Activated CD4-positive, alpha-beta memory T cell treated with anti-CD3 and anti-CD28 coated beads, Interleukin-2, amount 10 ng/mL, durations not matched to agents 7 days and 5 days (primary cell): ENCODE data around the gene EYA2. TPM values are rescaled to one million over a fixed set of nuclear protein-coding genes. Genes with fewer than 3 reads are reported as not detected.
"Not testable (repeated sequence)": the region's sequence is repeated elsewhere in the genome, so short reads cannot be mapped to it uniquely, and the experiment has no call there.

ENCODE experiments used
- CTCF ChIA-PET: fragments of 350-600 bp; sonication (Branson Sonifier 250); formaldehyde crosslinking; loops from one replicate; lab custom pipeline; 2021; ENCODE audit warnings: antibody characterized with exemption, inconsistent platforms; lab: Charles Lee
- POLR2A ChIA-PET: fragments of 350-600 bp; sonication (Branson Sonifier 250); formaldehyde crosslinking; loops from one replicate; lab custom pipeline; 2021; ENCODE audit warnings: antibody characterized with exemption; lab: Charles Lee
- DNase-seq: peaks from one replicate; pipeline ENCODE4 v3.0.0-alpha.2; 2020
- H3K27ac Mint-ChIP-seq: one replicate; pipeline ENCODE4 v1.8.0; 2021; ENCODE audit warnings: mild to moderate bottlenecking, mixed read lengths
- H3K27me3 Mint-ChIP-seq: one replicate; pipeline ENCODE4 v1.8.0; 2021; ENCODE audit warnings: mixed read lengths
- H3K36me3 Mint-ChIP-seq: one replicate; pipeline ENCODE4 v1.8.0; 2021; ENCODE audit warnings: low read depth, mixed read lengths
- H3K4me1 Mint-ChIP-seq: one replicate; pipeline ENCODE4 v1.8.0; 2021; ENCODE audit warnings: mixed read lengths
- H3K4me3 Mint-ChIP-seq: one replicate; pipeline ENCODE4 v1.8.0; 2021; ENCODE audit warnings: mild to moderate bottlenecking, mixed read lengths
- H3K9me3 Mint-ChIP-seq: one replicate; pipeline ENCODE4 v1.8.0; 2021; ENCODE audit warnings: mixed read lengths
- total RNA-seq, 2 experiments: library from RNA; stranded (reverse); gene quantifications; one replicate each; pipeline ENCODE4 v1.2.3, GENCODE V29; 2021

Gene EYA2
- total RNA-seq, 2 experiments from 2014 or later = 0.15 to 0.28 TPM

GRCh38 chr20:46900826-46901225 lies 6.2 kb downstream of the EYA2 start:
- Mint-ChIP-seq H3K27me3 (peaks cover 58% of the 10 kb centered on the region), H3K36me3 (no peaks in the 10 kb centered on the region)

GRCh38 chr20:46901638-46902037 lies 7.0 kb downstream of the EYA2 start:
- no peaks in the 10 kb centered on the region for H3K9me3 Mint-ChIP-seq
- CTCF ChIA-PET = no interaction called here

More at GRCh38 chr20:46900826-46901225, 6.2 kb downstream of the EYA2 start:
- no peak for DNase-seq
- no peaks in the 10 kb centered on the region for H3K4me1 Mint-ChIP-seq
- CTCF ChIA-PET = no interaction called here
- no peak overlapping the region for H3K4me3 Mint-ChIP-seq
- H3K9me3 Mint-ChIP-seq = no peaks in the 10 kb centered on the region
- POLR2A ChIA-PET = no interaction called here
- no peak overlapping the region for H3K27ac Mint-ChIP-seq

DNA sequence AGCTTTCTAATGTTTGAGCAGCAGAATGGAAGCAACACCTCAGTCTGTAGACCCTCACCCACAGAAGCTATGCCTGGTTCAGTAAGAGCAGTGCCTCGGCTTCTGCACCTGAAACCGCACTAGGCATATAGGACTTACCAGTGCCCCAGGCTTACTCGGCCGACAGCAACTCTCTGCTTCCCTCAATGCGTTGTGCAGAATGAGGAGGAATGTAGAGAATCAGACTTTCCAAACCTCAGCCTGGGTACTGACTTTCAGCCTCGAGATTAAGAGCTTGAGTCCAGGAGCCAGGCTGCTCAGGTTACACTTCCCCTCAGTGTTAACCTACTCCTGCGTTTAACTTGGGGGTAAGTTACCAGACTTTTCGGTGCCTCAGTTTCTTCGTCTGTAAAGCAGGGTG lies 8.6 kb downstream of the EYA2 start:
- ChIA-PET CTCF (no interaction called here), POLR2A (no interaction called here)
- Mint-ChIP-seq H3K27ac (no peak overlapping the region), H3K4me1 (no peaks in the 10 kb centered on the region), H3K27me3 (peaks cover 39% of the 10 kb centered on the region), H3K4me3 (no peak overlapping the region), H3K9me3 (no peaks in the 10 kb centered on the region), H3K36me3 (no peaks in the 10 kb centered on the region)
- no peak for DNase-seq

More at GRCh38 chr20:46901638-46902037, 7.0 kb downstream of the EYA2 start:
- H3K27ac Mint-ChIP-seq = no peak overlapping the region
- POLR2A ChIA-PET = no interaction called here
- DNase-seq = no peak
- no peak overlapping the region for H3K4me3 Mint-ChIP-seq
- H3K4me1 Mint-ChIP-seq = no peaks in the 10 kb centered on the region
- H3K36me3 Mint-ChIP-seq = no peaks in the 10 kb centered on the region
- H3K27me3 Mint-ChIP-seq = peaks cover 51% of the 10 kb centered on the region

DNA sequence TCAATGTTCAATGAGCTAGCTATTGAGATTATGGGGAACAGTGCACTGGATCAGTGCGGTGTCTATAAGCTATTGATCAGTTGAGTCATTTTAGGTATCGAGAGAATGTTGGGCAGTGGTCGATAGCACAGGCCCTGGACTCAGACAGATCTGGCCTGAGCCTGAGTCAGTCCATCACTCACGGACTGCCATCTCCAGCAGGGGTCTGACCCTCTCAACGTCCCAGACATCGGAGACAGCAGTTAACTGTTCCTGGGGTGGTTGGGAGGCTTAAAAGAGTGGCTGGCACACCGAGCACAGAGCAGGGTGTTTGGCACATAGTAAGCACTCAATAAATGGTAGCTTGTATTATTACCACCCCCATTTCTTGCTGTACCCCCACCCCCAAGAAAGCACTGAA lies 9.3 kb downstream of the EYA2 start:
- Mint-ChIP-seq H3K36me3 (no peaks in the 10 kb centered on the region), H3K27ac (no peak overlapping the region), H3K27me3 (peaks cover 33% of the 10 kb centered on the region), H3K4me3 (no peak overlapping the region), H3K9me3 (no peaks in the 10 kb centered on the region), H3K4me1 (no peaks in the 10 kb centered on the region)
- DNase-seq = no peak
- CTCF ChIA-PET = no interaction called here
- POLR2A ChIA-PET = no interaction called here

GRCh38 chr20:46905364-46906125 lies 10.9 kb downstream of the EYA2 start:
- Mint-ChIP-seq H3K9me3 (no peaks in the 10 kb centered on the region), H3K36me3 (no peaks in the 10 kb centered on the region)

DNA sequence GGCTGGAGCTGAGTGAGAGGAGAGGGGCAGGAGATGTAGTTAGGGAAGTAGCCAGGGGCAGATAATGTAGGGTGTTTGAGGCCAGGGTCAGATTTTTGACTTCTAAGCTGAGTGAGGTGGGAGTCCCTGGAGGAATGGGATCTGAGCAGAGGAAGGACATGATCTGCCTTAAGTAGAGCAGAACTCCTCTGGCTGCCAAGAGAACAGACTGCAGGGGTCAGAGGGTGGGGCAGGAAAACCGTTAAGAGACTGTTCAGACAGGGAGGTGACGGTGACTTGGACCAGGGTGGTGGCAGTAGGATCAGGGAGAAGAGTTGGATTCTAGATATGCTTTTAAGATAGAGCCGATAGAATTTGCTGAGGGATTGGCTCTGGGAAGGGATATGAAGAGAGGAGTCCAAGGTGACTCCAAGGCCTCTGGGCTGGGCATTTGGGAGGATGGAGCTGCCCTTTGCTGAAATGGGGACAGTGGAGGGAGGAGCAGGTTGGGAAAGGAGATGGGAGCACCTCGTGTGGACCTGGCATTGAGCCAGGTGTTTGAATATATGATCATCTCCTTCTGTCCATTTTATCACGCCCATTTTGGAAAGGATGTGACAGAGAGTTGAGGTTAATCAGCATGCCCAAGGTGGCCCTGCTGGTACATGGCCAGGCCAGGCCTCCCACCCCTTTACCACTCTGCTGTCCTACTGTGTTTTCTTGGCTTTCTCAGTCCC lies 18.8 kb downstream of the EYA2 start:
- ChIA-PET CTCF (interaction anchor here (1.0 kb wide), 1 partner anchor 283 kb away, joined by 3 read pairs; no protein-coding TSS in a partner anchor), POLR2A (no interaction called here)
- peaks cover 20% of the 10 kb centered on the region for H3K27me3 Mint-ChIP-seq
- H3K27ac Mint-ChIP-seq = no peak overlapping the region
- no peaks in the 10 kb centered on the region for H3K9me3 Mint-ChIP-seq
- no peak for DNase-seq
- H3K36me3 Mint-ChIP-seq = no peaks in the 10 kb centered on the region
- no peaks in the 10 kb centered on the region for H3K4me1 Mint-ChIP-seq
- no peak overlapping the region for H3K4me3 Mint-ChIP-seq

More at GRCh38 chr20:46905364-46906125, 10.9 kb downstream of the EYA2 start:
- Mint-ChIP-seq H3K4me3 (no peak overlapping the region), H3K27me3 (peaks cover 24% of the 10 kb centered on the region), H3K4me1 (no peaks in the 10 kb centered on the region), H3K27ac (no peak overlapping the region)
- CTCF ChIA-PET = no interaction called here
- POLR2A ChIA-PET = no interaction called here
- DNase-seq = no peak

DNA sequence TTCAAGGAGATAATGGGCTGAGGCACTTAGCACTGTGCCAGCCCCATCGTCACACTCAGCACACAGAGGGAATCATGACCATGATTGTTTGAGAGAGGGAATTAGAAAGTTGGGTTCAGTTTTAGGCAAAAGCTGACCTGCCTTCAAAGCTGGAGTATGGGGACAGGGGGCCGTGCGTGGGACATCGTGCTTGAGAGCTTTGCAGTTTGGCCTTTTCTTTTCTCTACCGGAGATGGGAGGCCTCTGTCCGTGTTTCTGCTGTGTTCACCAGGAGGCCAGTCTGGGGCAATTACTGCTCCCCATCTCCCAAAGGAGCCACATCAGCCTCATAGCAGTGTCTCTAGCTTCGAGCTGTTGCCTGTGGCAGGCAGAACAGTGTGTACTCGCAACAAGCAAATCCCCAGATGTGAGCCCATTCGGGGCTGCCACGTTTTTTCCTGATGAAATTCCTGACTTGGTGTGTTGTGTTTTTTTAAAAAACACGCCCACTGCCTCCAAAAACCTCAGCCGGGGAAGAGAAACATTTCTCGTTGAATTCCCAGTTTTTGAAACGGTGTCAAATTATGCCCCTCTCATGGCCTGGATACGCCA lies 20.2 kb downstream of the EYA2 start:
- H3K4me1 Mint-ChIP-seq = no peaks in the 10 kb centered on the region
- POLR2A ChIA-PET = no interaction called here
- no peak overlapping the region for H3K4me3 Mint-ChIP-seq
- H3K27me3 Mint-ChIP-seq = peaks cover 21% of the 10 kb centered on the region
- no peak for DNase-seq
- no peak overlapping the region for H3K27ac Mint-ChIP-seq
- no peaks in the 10 kb centered on the region for H3K36me3 Mint-ChIP-seq
- H3K9me3 Mint-ChIP-seq = no peaks in the 10 kb centered on the region
- CTCF ChIA-PET = no interaction called here

GRCh38 chr20:46915575-46916257 lies 21.1 kb downstream of the EYA2 start:
- CTCF ChIA-PET = no interaction called here

GRCh38 chr20:46916258-46916603 lies 21.6 kb downstream of the EYA2 start:
- Mint-ChIP-seq H3K4me1 (no peaks in the 10 kb centered on the region), H3K9me3 (no peaks in the 10 kb centered on the region), H3K36me3 (no peaks in the 10 kb centered on the region), H3K27me3 (peaks cover 16% of the 10 kb centered on the region), H3K27ac (no peak overlapping the region), H3K4me3 (no peak overlapping the region)
- ChIA-PET CTCF (no interaction called here), POLR2A (no interaction called here)
- no peak for DNase-seq

More at GRCh38 chr20:46915575-46916257, 21.1 kb downstream of the EYA2 start:
- Mint-ChIP-seq H3K4me3 (no peak overlapping the region), H3K27ac (no peak overlapping the region), H3K36me3 (no peaks in the 10 kb centered on the region), H3K4me1 (no peaks in the 10 kb centered on the region), H3K27me3 (peaks cover 19% of the 10 kb centered on the region), H3K9me3 (no peaks in the 10 kb centered on the region)
- POLR2A ChIA-PET = no interaction called here
- DNase-seq = no peak

- H3K9me3 Mint-ChIP-seq = no peaks in the 10 kb centered on the region
- CTCF ChIA-PET = no interaction called here
- H3K27ac Mint-ChIP-seq = no peak overlapping the region
- no peaks in the 10 kb centered on the region for H3K4me1 Mint-ChIP-seq
- no peaks in the 10 kb centered on the region for H3K36me3 Mint-ChIP-seq
- POLR2A ChIA-PET = no interaction called here
- DNase-seq = no peak
- peaks cover 15% of the 10 kb centered on the region for H3K27me3 Mint-ChIP-seq
- H3K4me3 Mint-ChIP-seq = no peak overlapping the region
Observed at GRCh38 chr20:46917155-46917554, 22.5 kb downstream of the EYA2 start.

DNA sequence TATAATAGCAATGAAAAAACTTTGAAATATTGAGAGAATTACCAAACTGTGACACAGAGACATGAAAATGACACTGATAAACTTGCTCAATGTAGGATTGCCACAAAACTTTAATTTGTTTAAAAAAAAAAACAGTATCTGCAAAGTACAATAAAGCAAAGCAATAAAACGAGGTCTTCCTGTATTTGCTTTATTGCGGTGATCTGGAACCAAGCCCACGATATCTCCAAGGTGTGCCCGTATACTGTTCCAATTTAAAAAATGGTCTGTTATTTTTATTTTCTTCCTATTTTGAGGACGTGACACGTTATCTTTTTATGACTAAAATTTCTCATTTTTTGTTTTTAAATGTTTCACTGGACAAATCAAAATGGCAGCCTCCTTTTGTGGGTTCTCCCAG lies 25.5 kb downstream of the EYA2 start:
- Mint-ChIP-seq H3K4me3 (no peak overlapping the region), H3K9me3 (no peaks in the 10 kb centered on the region), H3K4me1 (no peaks in the 10 kb centered on the region), H3K36me3 (no peaks in the 10 kb centered on the region), H3K27ac (no peak overlapping the region), H3K27me3 (peaks cover 28% of the 10 kb centered on the region)
- ChIA-PET POLR2A (no interaction called here), CTCF (no interaction called here)
- DNase-seq = no peak

DNA sequence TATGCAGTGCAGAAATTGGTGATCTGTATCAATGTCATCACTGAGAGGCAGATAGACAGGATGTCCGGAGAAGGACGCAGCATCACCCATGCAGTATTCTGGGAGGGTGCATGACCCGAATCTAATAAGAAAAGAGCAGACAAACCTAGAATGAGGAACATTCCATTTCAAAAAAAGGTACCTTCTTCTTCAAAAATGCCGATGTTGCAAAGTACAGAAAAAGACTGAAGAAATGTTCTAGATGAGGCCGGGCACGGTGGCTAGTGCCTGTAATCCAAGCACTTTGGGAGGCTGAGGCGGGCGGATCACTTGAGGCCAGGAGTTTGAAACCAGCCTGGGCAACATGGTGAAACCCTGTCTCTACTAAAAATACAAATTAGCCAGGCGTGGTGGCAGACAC lies 28.2 kb downstream of the EYA2 start:
- POLR2A ChIA-PET = not testable (repeated sequence)

GRCh38 chr20:46923550-46923949 lies 28.9 kb downstream of the EYA2 start:
- Mint-ChIP-seq H3K4me1 (no peaks in the 10 kb centered on the region), H3K36me3 (no peaks in the 10 kb centered on the region), H3K27me3 (peaks cover 26% of the 10 kb centered on the region), H3K27ac (no peak overlapping the region), H3K9me3 (no peaks in the 10 kb centered on the region), H3K4me3 (no peak overlapping the region)
- no peak for DNase-seq
- CTCF ChIA-PET = no interaction called here
- POLR2A ChIA-PET = no interaction called here

More for the DNA sequence above, 28.2 kb downstream of the EYA2 start:
- H3K4me3 Mint-ChIP-seq, H3K4me1 Mint-ChIP-seq, CTCF ChIA-PET, H3K36me3 Mint-ChIP-seq, DNase-seq, H3K9me3 Mint-ChIP-seq, H3K27ac Mint-ChIP-seq: not testable (repeated sequence)
- H3K27me3 Mint-ChIP-seq = peaks cover 26% of the 10 kb centered on the region
